Fibroblast of skin of back (primary cell): ENCODE measurements around the gene VMAC.
"Not testable (repeated sequence)": the region's sequence is repeated elsewhere in the genome, so short reads cannot be mapped to it uniquely, and the experiment has no call there.

Experiments
- DNase-seq: peaks from one replicate; pipeline ENCODE4 v3.0.0-alpha.2; 2013

Gene VMAC

GRCh38 chr19:5884065-5884811, 20.4 kb upstream of the VMAC start:
- DNase-seq, result not testable (repeated sequence)

GRCh38 chr19:5889288-5889971, 15.2 kb upstream of the VMAC start:
- DNase-seq, result no peak

- DNase-seq, result no peak
These were observed 14.6 kb upstream of the VMAC start for GRCh38 chr19:5890099-5890498.

GRCh38 chr19:5891572-5891937, 13.1 kb upstream of the VMAC start:
- no peak for DNase-seq

GRCh38 chr19:5891938-5892771, 12.5 kb upstream of the VMAC start:
- DNase-seq, result no peak

- DNase-seq, result no peak
These were observed 11.8 kb upstream of the VMAC start for GRCh38 chr19:5892772-5893275.

- no peak for DNase-seq
These were observed 11.3 kb upstream of the VMAC start for GRCh38 chr19:5893296-5893903.

- DNase-seq, result no peak
These were observed 10.6 kb upstream of the VMAC start for GRCh38 chr19:5893907-5894703.

- DNase-seq, result no peak
These were observed 9.8 kb upstream of the VMAC start for GRCh38 chr19:5894704-5895349.

- DNase-seq, result no peak
These were observed 9.3 kb upstream of the VMAC start for GRCh38 chr19:5895409-5895808.

- no peak for DNase-seq
These were observed 8.8 kb upstream of the VMAC start for GRCh38 chr19:5895890-5896289.

GRCh38 chr19:5896365-5897076, 8.2 kb upstream of the VMAC start:
- DNase-seq, result no peak

GRCh38 chr19:5897189-5897969, 7.3 kb upstream of the VMAC start:
- DNase-seq, result no peak

- DNase-seq, result no peak
These were observed 4.7 kb upstream of the VMAC start for GRCh38 chr19:5899728-5900526.

GRCh38 chr19:5900976-5901375, 3.7 kb upstream of the VMAC start:
- DNase-seq, result no peak

- peak; percentile 64 for DNase-seq
These were observed 1.5 kb upstream of the VMAC start for GRCh38 chr19:5903056-5903623.

GRCh38 chr19:5903624-5904351, 884 bp upstream of the VMAC start, which contains the start of gene NDUFA11:
Gene NDUFA11, minus strand, starts transcription at chr19:5903790. Its CDS starts 82 bp downstream, at chr19:5903708.
- peak; percentile 94 for DNase-seq
